Measurements from ENCODE around the gene ALOX5.
"Not testable (repeated sequence)": the region's sequence is repeated elsewhere in the genome, so short reads cannot be mapped to it uniquely, and the experiment has no call there.

GRCh38 chr10:45389671-45390070 lies 15.7 kb downstream of the ALOX5 start:
- TF ChIP-seq, protein P1, sequence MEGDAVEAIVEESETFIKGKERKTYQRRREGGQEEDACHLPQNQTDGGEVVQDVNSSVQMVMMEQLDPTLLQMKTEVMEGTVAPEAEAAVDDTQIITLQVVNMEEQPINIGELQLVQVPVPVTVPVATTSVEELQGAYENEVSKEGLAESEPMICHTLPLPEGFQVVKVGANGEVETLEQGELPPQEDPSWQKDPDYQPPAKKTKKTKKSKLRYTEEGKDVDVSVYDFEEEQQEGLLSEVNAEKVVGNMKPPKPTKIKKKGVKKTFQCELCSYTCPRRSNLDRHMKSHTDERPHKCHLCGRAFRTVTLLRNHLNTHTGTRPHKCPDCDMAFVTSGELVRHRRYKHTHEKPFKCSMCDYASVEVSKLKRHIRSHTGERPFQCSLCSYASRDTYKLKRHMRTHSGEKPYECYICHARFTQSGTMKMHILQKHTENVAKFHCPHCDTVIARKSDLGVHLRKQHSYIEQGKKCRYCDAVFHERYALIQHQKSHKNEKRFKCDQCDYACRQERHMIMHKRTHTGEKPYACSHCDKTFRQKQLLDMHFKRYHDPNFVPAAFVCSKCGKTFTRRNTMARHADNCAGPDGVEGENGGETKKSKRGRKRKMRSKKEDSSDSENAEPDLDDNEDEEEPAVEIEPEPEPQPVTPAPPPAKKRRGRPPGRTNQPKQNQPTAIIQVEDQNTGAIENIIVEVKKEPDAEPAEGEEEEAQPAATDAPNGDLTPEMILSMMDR (IDR thresholded peaks at IDR 0.05 in 2 of 3, conservative IDR thresholded peaks at IDR 0.05 in 1 of 3; ENCODE audit: borderline replicate concordance in 1 of 3, insufficient read depth in 1 of 3, low read depth in 2 of 3, low read length in 2 of 3), result not testable (repeated sequence)
- TF ChIP-seq POLR2AphosphoS5 (IDR thresholded peaks at IDR 0.05; ENCODE audit: low read depth, low read length); SP1 (IDR thresholded peaks at IDR 0.05; ENCODE audit: low read depth): not testable (repeated sequence)

Measured in HCT116 (cell line).